Nucleus accumbens (tissue), 56 donors: ENCODE results near the gene SERPIND1.
A peak's percentile ranks its signal among the peaks of the same experiment; 100 is the strongest.
"Not testable (repeated sequence)": the region's sequence is repeated elsewhere in the genome, so short reads cannot be mapped to it uniquely, and the experiment has no call there.

Experiments used
- DNase-seq, 56 donors: peaks; one replicate each; lab custom pipeline; 2025; lab: John Stamatoyannopoulos, UW

Gene SERPIND1

GRCh38 chr22:20773793-20774212 is at the start of gene SERPIND1:
SERPIND1 (plus strand) TSS chr22:20774113; CDS start chr22:20779313, 5,200 bp downstream.
- no peak for DNase-seq

- no peak for DNase-seq
Observed at GRCh38 chr22:20724676-20725454, 49.0 kb upstream of the SERPIND1 start.

- DNase-seq = no peak
Observed at GRCh38 chr22:20725987-20726558, 47.8 kb upstream of the SERPIND1 start.

- DNase-seq = no peak
Observed at GRCh38 chr22:20727118-20728015, 46.5 kb upstream of the SERPIND1 start.

GRCh38 chr22:20728523-20729190 is 45.3 kb upstream of the SERPIND1 start:
- peak in 3 of 56 donors; percentile 5 to 24 (median 15) for DNase-seq

- DNase-seq = no peak
Observed at GRCh38 chr22:20729194-20729593, 44.7 kb upstream of the SERPIND1 start.

- not testable (repeated sequence) for DNase-seq
Observed at GRCh38 chr22:20732431-20732830, 41.5 kb upstream of the SERPIND1 start.

- DNase-seq = not testable (repeated sequence)
Observed at GRCh38 chr22:20735356-20736162, 38.4 kb upstream of the SERPIND1 start.

- not testable (repeated sequence) for DNase-seq
Observed at GRCh38 chr22:20736891-20737290, 37.0 kb upstream of the SERPIND1 start.

- no peak for DNase-seq
Observed at GRCh38 chr22:20738394-20739089, 35.4 kb upstream of the SERPIND1 start.

- DNase-seq = no peak
Observed at GRCh38 chr22:20740222-20740951, 33.5 kb upstream of the SERPIND1 start.

GRCh38 chr22:20741008-20741633 is 32.8 kb upstream of the SERPIND1 start:
- DNase-seq = no peak

GRCh38 chr22:20741634-20742581 is 32.0 kb upstream of the SERPIND1 start:
- peak in 3 of 56 donors; percentile 19 to 53 (median 23) for DNase-seq

GRCh38 chr22:20742764-20743163 is 31.1 kb upstream of the SERPIND1 start:
- DNase-seq = no peak

- no peak for DNase-seq
Observed at GRCh38 chr22:20744456-20744855, 29.5 kb upstream of the SERPIND1 start.

- DNase-seq = no peak
Observed at GRCh38 chr22:20745119-20745518, 28.8 kb upstream of the SERPIND1 start.
